H9 (cell line): ENCODE data around the gene OSBPL10. TPM values are rescaled to one million over a fixed set of nuclear protein-coding genes. Genes with fewer than 3 reads are reported as not detected.

Experiments
- DNase-seq: peaks from one replicate; pipeline ENCODE4 v3.0.0-alpha.2; 2017
- H2AFZ ChIP-seq: one replicate; pipeline ENCODE4 v1.6.1; 2013; ENCODE audit warnings: mild to moderate bottlenecking, low read length, control low read depth, moderate library complexity
- H2AK5ac ChIP-seq: 2 replicates; pipeline ENCODE4 v1.6.1; 2013; ENCODE audit warnings: low read length, control low read depth, mixed read lengths; ENCODE audit not compliant: insufficient read length
- H2BK120ac ChIP-seq: one replicate; pipeline ENCODE4 v1.6.1; 2013; ENCODE audit warnings: low read depth, mild to moderate bottlenecking, low read length, control low read depth, inconsistent platforms; ENCODE audit not compliant: poor library complexity, severe bottlenecking
- H2BK12ac ChIP-seq: 2 replicates; pipeline ENCODE4 v1.6.1; 2013; ENCODE audit warnings: low read length, control low read depth, mixed read lengths, low read depth; ENCODE audit not compliant: insufficient read length
- H2BK15ac ChIP-seq: 2 replicates; pipeline ENCODE4 v1.6.1; 2013; ENCODE audit warnings: low read depth, low read length, control low read depth
- H2BK20ac ChIP-seq: one replicate; pipeline ENCODE4 v1.6.1; 2013; ENCODE audit warnings: low read depth, mild to moderate bottlenecking, low read length, control low read depth, inconsistent platforms; ENCODE audit not compliant: poor library complexity, severe bottlenecking
- H2BK5ac ChIP-seq: 2 replicates; pipeline ENCODE4 v1.6.1; 2013; ENCODE audit warnings: low read length, control low read depth, mixed read lengths; ENCODE audit not compliant: insufficient read length
- H3K14ac ChIP-seq: 2 replicates; pipeline ENCODE4 v1.6.1; 2013; ENCODE audit warnings: low read length, control low read depth; ENCODE audit not compliant: insufficient read depth
- H3K18ac ChIP-seq: 2 replicates; pipeline ENCODE4 v1.6.1; 2013; ENCODE audit warnings: low read depth, mild to moderate bottlenecking, mixed read lengths, low read length, control low read depth; ENCODE audit not compliant: insufficient read length
- H3K23ac ChIP-seq: 2 replicates; pipeline ENCODE4 v1.6.1; 2013; ENCODE audit warnings: low read length, control low read depth, mixed read lengths, low read depth; ENCODE audit not compliant: insufficient read length
- H3K23me2 ChIP-seq: 2 replicates; pipeline ENCODE4 v1.6.1; 2013; ENCODE audit warnings: low read depth, mild to moderate bottlenecking, mixed read lengths, low read length, control low read depth; ENCODE audit not compliant: insufficient read length, poor library complexity, severe bottlenecking
- H3K27ac ChIP-seq: 2 replicates; pipeline ENCODE4 v1.5.1; 2013; ENCODE audit warnings: low read length, control low read depth, mixed read lengths, low read depth; ENCODE audit not compliant: insufficient read length
- H3K27me3 ChIP-seq: 2 replicates; pipeline ENCODE4 v1.6.1; 2013; ENCODE audit warnings: low read length, control low read depth, inconsistent platforms; ENCODE audit not compliant: insufficient read depth
- H3K4ac ChIP-seq: 2 replicates; pipeline ENCODE4 v1.6.1; 2013; ENCODE audit warnings: low read depth, mild to moderate bottlenecking, control low read depth, inconsistent platforms, low read length, moderate library complexity
- H3K4me1 ChIP-seq: 2 replicates; pipeline ENCODE4 v1.6.1; 2013; ENCODE audit warnings: low read length, control low read depth, inconsistent platforms; ENCODE audit not compliant: insufficient read depth
- H3K4me2 ChIP-seq: 2 replicates; pipeline ENCODE4 v1.6.1; 2013; ENCODE audit warnings: low read length, control low read depth, mixed read lengths; ENCODE audit not compliant: insufficient read length, insufficient read depth
- H3K56ac ChIP-seq: 2 replicates; pipeline ENCODE4 v1.6.1; 2013; ENCODE audit warnings: low read depth, mild to moderate bottlenecking, mixed read lengths, low read length, control low read depth; ENCODE audit not compliant: insufficient read length
- H3K79me1 ChIP-seq: 2 replicates; pipeline ENCODE4 v1.6.1; 2013; ENCODE audit warnings: low read depth, mild to moderate bottlenecking, moderate library complexity, low read length, control low read depth, inconsistent platforms; ENCODE audit not compliant: insufficient read depth, poor library complexity, severe bottlenecking
- H3K79me2 ChIP-seq: 2 replicates; pipeline ENCODE4 v1.6.1; 2013; ENCODE audit warnings: low read length, control low read depth, inconsistent platforms; ENCODE audit not compliant: insufficient read depth
- H3K9ac ChIP-seq: 2 replicates; pipeline ENCODE4 v1.6.1; 2013; ENCODE audit warnings: low read length, control low read depth, mixed read lengths; ENCODE audit not compliant: insufficient read length; ENCODE audit errors: extremely low read depth
- H3K9me3 ChIP-seq: one replicate; pipeline ENCODE4 v1.6.1; 2013; ENCODE audit warnings: low read depth, low read length, inconsistent platforms; ENCODE audit not compliant: control insufficient read depth
- H3T11ph ChIP-seq: one replicate; pipeline ENCODE4 v1.6.1; 2013; ENCODE audit warnings: mild to moderate bottlenecking, low read length, control low read depth, inconsistent platforms
- H4K20me1 ChIP-seq: one replicate; pipeline ENCODE4 v1.6.1; 2013; ENCODE audit not compliant: control insufficient read depth, insufficient read length, insufficient read depth
- H4K5ac ChIP-seq: 2 replicates; pipeline ENCODE4 v1.6.1; 2013; ENCODE audit warnings: low read depth, mild to moderate bottlenecking, mixed read lengths, low read length, control low read depth; ENCODE audit not compliant: insufficient read length
- H4K8ac ChIP-seq: replicated peaks from 2 replicates; pipeline ENCODE4 v1.6.1; 2013; ENCODE audit warnings: low read length, control low read depth, mixed read lengths, low read depth; ENCODE audit not compliant: insufficient read length
- H4K91ac ChIP-seq: 2 replicates; pipeline ENCODE4 v1.6.1; 2013; ENCODE audit warnings: low read depth, mild to moderate bottlenecking, moderate library complexity, mixed read lengths, low read length, control low read depth; ENCODE audit not compliant: insufficient read length
- H3K27ac Mint-ChIP-seq, 3 experiments: 2 replicates in 2 of 3; 3 replicates in 1 of 3; pipeline ENCODE4 v1.8.0; 2020 to 2021; ENCODE audit warnings: mixed read lengths in 3 of 3, mild to moderate bottlenecking in 1 of 3, moderate library complexity in 1 of 3
- H3K27me3 Mint-ChIP-seq: 2 replicates; pipeline ENCODE4 v1.8.0; 2021; ENCODE audit warnings: low read depth, mild to moderate bottlenecking, moderate library complexity, mixed read lengths
- H3K36me3 Mint-ChIP-seq, 3 experiments: 2 replicates in 2 of 3; 3 replicates in 1 of 3; pipeline ENCODE4 v1.8.0; 2020 to 2021; ENCODE audit warnings: low read depth in 3 of 3, mixed read lengths in 3 of 3; ENCODE audit not compliant: insufficient read depth in 1 of 3
- H3K4me1 Mint-ChIP-seq, 2 experiments: 2 replicates each; pipeline ENCODE4 v1.8.0; 2020; ENCODE audit warnings: mixed read lengths in 2 of 2
- H3K4me3 Mint-ChIP-seq, 2 experiments: 2 replicates in 1 of 2; 3 replicates in 1 of 2; pipeline ENCODE4 v1.8.0; 2020 to 2021; ENCODE audit warnings: mild to moderate bottlenecking in 2 of 2, mixed read lengths in 2 of 2, moderate library complexity in 1 of 2
- H3K9me3 Mint-ChIP-seq, 2 experiments: 2 replicates in 1 of 2; 3 replicates in 1 of 2; pipeline ENCODE4 v1.8.0; 2020; ENCODE audit warnings: mild to moderate bottlenecking in 2 of 2, mixed read lengths in 2 of 2, moderate library complexity in 1 of 2
- WGBS: extraction: QIAGEN DNeasy Blood & Tissue Kit; methylation state at CpG from one replicate; pipeline ENCODE4 v1.1.7; 2013; ENCODE audit warnings: missing lambda C conversion rate, low lambda C conversion rate, mixed read lengths; ENCODE audit not compliant: insufficient read length; ENCODE audit errors: extremely low coverage; 5-methylcytosine and 5-hydroxymethylcytosine counted together
- total RNA-seq: library from RNA; stranded (reverse); gene quantifications from 2 replicates; pipeline ENCODE4 v1.2.1, GENCODE V29; 2021
- TF ChIP-seq, protein P1 (sequence below): fragments of 200-600 bp; sonication (generic); conservative IDR thresholded peaks from 3 replicates; pipeline ENCODE4 v1.8.0; 2021; ENCODE audit warnings: antibody characterized with exemption, mild to moderate bottlenecking

Gene OSBPL10
- total RNA-seq, 1 experiment from 2014 or later, result 42.7 TPM

DNA sequence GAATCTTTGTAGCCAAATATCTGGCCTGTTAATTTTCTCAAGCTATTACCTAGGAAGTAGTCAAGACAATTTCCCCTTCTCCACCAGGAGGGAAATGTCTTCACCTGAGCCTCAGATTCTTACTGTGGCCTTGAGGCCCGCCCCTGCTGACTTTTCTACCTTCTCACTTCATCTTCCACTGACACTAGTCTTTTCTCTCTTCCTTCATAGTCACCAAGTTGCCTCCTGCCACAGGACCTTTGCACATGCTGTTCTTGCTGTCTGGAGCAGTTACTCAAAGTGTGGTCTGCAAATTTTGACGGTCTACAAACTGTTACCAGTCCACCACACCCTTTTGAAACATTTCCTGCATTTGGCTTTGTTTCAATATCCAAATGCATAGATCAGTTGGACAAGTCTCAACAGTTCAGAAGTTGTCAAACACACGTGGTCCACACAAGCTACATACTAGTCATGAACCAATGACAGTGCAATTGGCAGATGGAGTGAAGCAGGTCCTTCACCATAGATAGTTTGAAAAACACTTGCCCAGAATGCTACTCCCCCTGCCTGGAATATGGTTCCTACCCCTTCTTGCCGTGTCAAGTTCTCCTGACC lies 100.5 kb downstream of the OSBPL10 start:
- H2BK20ac ChIP-seq, result no peak overlapping the region
- H3K27me3 ChIP-seq, result no peaks in the 10 kb centered on the region
- H3K18ac ChIP-seq, result no peak overlapping the region
- no peak overlapping the region for H4K8ac ChIP-seq
- no peak overlapping the region for H3K4ac ChIP-seq
- no peak for DNase-seq
- H3K9ac ChIP-seq, result no peak overlapping the region
- H4K20me1 ChIP-seq, result no peaks in the 10 kb centered on the region
- H4K5ac ChIP-seq, result no peak overlapping the region
- H2BK12ac ChIP-seq, result no peak overlapping the region
- no peaks in the 10 kb centered on the region for H3K23me2 ChIP-seq
- H3K14ac ChIP-seq, result no peak overlapping the region
- Mint-ChIP-seq H3K27me3 (no peaks in the 10 kb centered on the region), H3K36me3 (peaks cover 0 to 6% (median 2%) of the 10 kb centered on the region in 3 experiments; a peak in 4 of 7 replicates), H3K4me1 (peaks cover 27 to 34% of the 10 kb centered on the region in 2 experiments), H3K9me3 (no peaks in the 10 kb centered on the region), H3K27ac (no peak overlapping the region), H3K4me3 (no peak overlapping the region; a peak in 1 of 5 replicates)
- peaks cover 12% of the 10 kb centered on the region; the same call in 1 of the 2 replicates for H3K79me2 ChIP-seq
- H3K23ac ChIP-seq, result no peak overlapping the region
- TF ChIP-seq, protein P1, sequence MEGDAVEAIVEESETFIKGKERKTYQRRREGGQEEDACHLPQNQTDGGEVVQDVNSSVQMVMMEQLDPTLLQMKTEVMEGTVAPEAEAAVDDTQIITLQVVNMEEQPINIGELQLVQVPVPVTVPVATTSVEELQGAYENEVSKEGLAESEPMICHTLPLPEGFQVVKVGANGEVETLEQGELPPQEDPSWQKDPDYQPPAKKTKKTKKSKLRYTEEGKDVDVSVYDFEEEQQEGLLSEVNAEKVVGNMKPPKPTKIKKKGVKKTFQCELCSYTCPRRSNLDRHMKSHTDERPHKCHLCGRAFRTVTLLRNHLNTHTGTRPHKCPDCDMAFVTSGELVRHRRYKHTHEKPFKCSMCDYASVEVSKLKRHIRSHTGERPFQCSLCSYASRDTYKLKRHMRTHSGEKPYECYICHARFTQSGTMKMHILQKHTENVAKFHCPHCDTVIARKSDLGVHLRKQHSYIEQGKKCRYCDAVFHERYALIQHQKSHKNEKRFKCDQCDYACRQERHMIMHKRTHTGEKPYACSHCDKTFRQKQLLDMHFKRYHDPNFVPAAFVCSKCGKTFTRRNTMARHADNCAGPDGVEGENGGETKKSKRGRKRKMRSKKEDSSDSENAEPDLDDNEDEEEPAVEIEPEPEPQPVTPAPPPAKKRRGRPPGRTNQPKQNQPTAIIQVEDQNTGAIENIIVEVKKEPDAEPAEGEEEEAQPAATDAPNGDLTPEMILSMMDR, result no peak
- no peaks in the 10 kb centered on the region for H3K9me3 ChIP-seq
- no peak overlapping the region for H2AK5ac ChIP-seq
- no peak overlapping the region for H3K4me2 ChIP-seq
- H2AFZ ChIP-seq, result no peak overlapping the region
- H2BK5ac ChIP-seq, result no peak overlapping the region
- H2BK120ac ChIP-seq, result no peak overlapping the region
- no peak overlapping the region for H3K56ac ChIP-seq
- H3T11ph ChIP-seq, result no peak overlapping the region
- H2BK15ac ChIP-seq, result no peak overlapping the region
- H3K27ac ChIP-seq, result no peak overlapping the region
- no peak overlapping the region for H4K91ac ChIP-seq
- peaks cover 9% of the 10 kb centered on the region for H3K79me1 ChIP-seq
- peaks cover 8% of the 10 kb centered on the region for H3K4me1 ChIP-seq
- no CpG with 5 or more reads among the region's 4 CpGs for WGBS
